ENCODE results near the gene NCKAP5. TPM values are rescaled to one million over a fixed set of nuclear protein-coding genes. Genes with fewer than 3 reads are reported as not detected.
A peak's percentile ranks its signal among the peaks of the same experiment; 100 is the strongest.

The NCKAP5 gene
- polyA plus RNA-seq, 2 of the 4 experiments (the other 2 are of a cell fraction): 3.0 to 4.1 TPM

DNA sequence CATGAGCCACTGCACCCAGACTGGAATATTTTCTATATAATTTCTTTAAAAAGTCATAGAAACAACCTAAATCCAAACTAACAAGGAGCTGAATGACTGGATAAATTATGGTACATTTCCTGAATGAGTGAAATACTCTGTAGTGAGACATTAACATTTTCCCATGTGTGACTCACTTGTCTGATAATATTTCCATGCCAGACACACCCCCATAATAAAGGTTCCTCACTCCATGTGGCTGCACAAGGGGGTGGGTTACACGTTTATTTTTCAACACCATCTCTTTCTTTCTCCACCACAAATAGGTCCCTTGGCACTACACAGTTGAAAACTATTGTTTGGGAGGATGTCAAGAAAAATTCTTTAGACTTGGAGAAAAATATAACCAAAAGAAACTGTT is 632.0 kb downstream of the NCKAP5 start:
- ChIA-PET CTCF (interaction anchor here (1.6 kb wide), 1 partner anchor 16 kb away, joined by 4 read pairs; no protein-coding TSS in a partner anchor), POLR2A (no interaction called here)
- ATAC-seq (no peak), DNase-seq (ENCODE audit: low read depth in 1 of 2, low spot score in 1 of 2) (no peak), FAIRE-seq (no peak)
- 0 out of 3 replicates have a peak overlapping the region, but pooled peaks have one; percentile 8 for H3K4me2 ChIP-seq
- 3% methylated on average over 1 of the region's 1 CpG for WGBS (ENCODE audit: missing lambda C conversion rate)
- H3K4me1 ChIP-seq: peaks cover 8% of the 10 kb centered on the region; the same call in 1 of the 3 replicates
- no peak overlapping the region for H3K27ac ChIP-seq
- no peaks in the 10 kb centered on the region for H3K9me3 ChIP-seq
- TF ChIP-seq TP53 (CRISPR knock-in tag; IDR thresholded peaks at IDR 0.05) (no peak), CBX8 (IDR thresholded peaks at IDR 0.05) (no peak), RAD21 (conservative IDR thresholded peaks at IDR 0.05 in 1 of 2, IDR thresholded peaks at IDR 0.05 in 1 of 2) (no peak), BHLHE40 (IDR thresholded peaks at IDR 0.05; ENCODE audit: low read depth, low read length) (no peak), ZC3H11A (IDR thresholded peaks at IDR 0.05) (no peak), EP300 (IDR thresholded peaks at IDR 0.05) (no peak), HDAC2 (IDR thresholded peaks at IDR 0.05) (no peak)
- H3K4me3 ChIP-seq: no peak overlapping the region

DNA sequence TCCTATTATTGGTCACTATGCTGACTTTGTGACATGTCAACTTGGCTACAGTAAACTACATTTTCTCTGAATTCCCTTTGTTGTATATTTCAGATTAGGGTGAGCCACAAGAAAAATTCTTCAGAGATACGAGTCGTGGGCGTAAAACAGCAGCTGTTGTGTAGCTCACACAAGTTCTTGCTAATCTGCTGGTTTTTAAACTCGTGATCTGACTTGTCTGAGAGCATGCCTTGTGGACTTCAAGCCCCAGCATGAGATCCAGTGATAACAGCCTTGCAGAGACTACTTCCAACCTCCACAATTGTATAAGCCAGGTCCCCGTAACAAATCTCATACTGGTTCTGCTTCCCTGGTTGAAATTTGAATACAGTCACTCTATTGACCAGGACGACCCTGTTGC is 638.5 kb downstream of the NCKAP5 start:
- H3K4me2 ChIP-seq: no peak overlapping the region
- H3K27ac ChIP-seq: no peak overlapping the region
- DNase-seq (ENCODE audit: low read depth in 1 of 2, low spot score in 1 of 2): no peak
- no peak for FAIRE-seq
- WGBS (ENCODE audit: missing lambda C conversion rate): 71% methylated on average over 6 of the region's 6 CpGs
- H3K9me3 ChIP-seq: no peaks in the 10 kb centered on the region
- TF ChIP-seq, protein P1, sequence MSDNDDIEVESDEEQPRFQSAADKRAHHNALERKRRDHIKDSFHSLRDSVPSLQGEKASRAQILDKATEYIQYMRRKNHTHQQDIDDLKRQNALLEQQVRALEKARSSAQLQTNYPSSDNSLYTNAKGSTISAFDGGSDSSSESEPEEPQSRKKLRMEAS (IDR thresholded peaks at IDR 0.05): no peak
- TF ChIP-seq CBX2 (IDR thresholded peaks at IDR 0.05; ENCODE audit: borderline replicate concordance, low read depth): no peak
- TF ChIP-seq RAD21 (conservative IDR thresholded peaks at IDR 0.05 in 1 of 2, IDR thresholded peaks at IDR 0.05 in 1 of 2): no peak
- TF ChIP-seq ATOH8 (CRISPR knock-in tag; IDR thresholded peaks at IDR 0.05; ENCODE audit: low read depth): no peak
- no peak for TF ChIP-seq TP53 (CRISPR knock-in tag; IDR thresholded peaks at IDR 0.05)
- no peak for TF ChIP-seq GATA3 (IDR thresholded peaks at IDR 0.05; ENCODE audit: borderline replicate concordance)
- no peak for TF ChIP-seq KDM1A (IDR thresholded peaks at IDR 0.05; ENCODE audit: low read depth)
- TF ChIP-seq RCOR1 (IDR thresholded peaks at IDR 0.05; ENCODE audit: low read depth, low read length): no peak
- TF ChIP-seq SMC3 (IDR thresholded peaks at IDR 0.05): no peak
- no peak for TF ChIP-seq JUN (IDR thresholded peaks at IDR 0.05)
- no peak for TF ChIP-seq HMGXB4 (CRISPR knock-in tag; IDR thresholded peaks at IDR 0.05; ENCODE audit: borderline replicate concordance)
- TF ChIP-seq MAFK (IDR thresholded peaks at IDR 0.05; ENCODE audit: partially characterized antibody): no peak
- no peak for TF ChIP-seq ESRRA (IDR thresholded peaks at IDR 0.05; ENCODE audit: borderline replicate concordance, low read length)
- TF ChIP-seq RFX5 (IDR thresholded peaks at IDR 0.05): no peak
- no peak for TF ChIP-seq RARB (CRISPR knock-in tag; IDR thresholded peaks at IDR 0.05)
- no peak for TF ChIP-seq PBX3 (IDR thresholded peaks at IDR 0.05)
- TF ChIP-seq ZNF302 (CRISPR knock-in tag; IDR thresholded peaks at IDR 0.05): no peak
- no peak for TF ChIP-seq KDM5A (IDR thresholded peaks at IDR 0.05)
- TF ChIP-seq HOXB5 (CRISPR knock-in tag; IDR thresholded peaks at IDR 0.05): no peak
- TF ChIP-seq MAZ (IDR thresholded peaks at IDR 0.05; ENCODE audit: borderline replicate concordance, low read depth, low read length): no peak
- H3K4me3 ChIP-seq: no peak overlapping the region
- ChIA-PET CTCF (interaction anchor here (1.1 to 1.2 kb wide), 2 partner anchors 9 to 36 kb away, joined by 3 read pairs; no protein-coding TSS in a partner anchor), POLR2A (no interaction called here)
- 0 out of 3 replicates have a peak, but pooled peaks cover 3% of the 10 kb centered on the region for H3K4me1 ChIP-seq
- ATAC-seq: no peak

Data from A549 (cell line).